Endothelial cell of umbilical vein (primary cell): ENCODE data around the gene ATP8A2.

Experiments
- FOS ChIP-seq: IDR thresholded peaks from 2 replicates; pipeline ENCODE4 v1.6.1; 2011; ENCODE audit warnings: mild to moderate bottlenecking, low read length, moderate library complexity, borderline replicate concordance; ENCODE audit not compliant: insufficient read depth
- GATA2 ChIP-seq: IDR thresholded peaks from 2 replicates; pipeline ENCODE4 v1.7.0; 2011; ENCODE audit warnings: low read depth, mild to moderate bottlenecking, moderate library complexity, mixed read lengths, low read length; ENCODE audit not compliant: insufficient read length, insufficient read depth
- JUN ChIP-seq: IDR thresholded peaks from 2 replicates; pipeline ENCODE4 v1.6.1; 2011; ENCODE audit warnings: borderline replicate concordance, low read depth; ENCODE audit not compliant: insufficient read length, insufficient read depth
- MAX ChIP-seq: IDR thresholded peaks from 2 replicates; pipeline ENCODE4 v1.6.1; 2011; ENCODE audit not compliant: insufficient read depth, insufficient read length
- MYC ChIP-seq: IDR thresholded peaks from one replicate; pipeline ENCODE4 v1.6.1; 2011; ENCODE audit warnings: mild to moderate bottlenecking, low read depth, low read length
- POLR2A ChIP-seq: IDR thresholded peaks from 2 replicates; pipeline ENCODE4 v1.6.1; 2012; ENCODE audit warnings: low read depth, mild to moderate bottlenecking, control low read depth, low read length
- POLR2AphosphoS5 ChIP-seq: IDR thresholded peaks from 2 replicates; pipeline ENCODE4 v1.6.1; 2012; ENCODE audit warnings: low read depth, mild to moderate bottlenecking, control low read depth, low read length, moderate library complexity; ENCODE audit not compliant: insufficient read depth
- TF ChIP-seq, protein P1 (sequence below), 2 donors: IDR thresholded peaks; 1 replicate in 1 of 2; 2 replicates in 1 of 2; pipeline ENCODE4 v1.5.1; 2011; ENCODE audit warnings: low read length in 2 of 2, mild to moderate bottlenecking in 2 of 2, moderate library complexity in 2 of 2, control low read depth in 1 of 2, inconsistent platforms in 1 of 2, low read depth in 1 of 2; ENCODE audit not compliant: insufficient read depth in 1 of 2; ENCODE audit errors: extremely low read depth in 1 of 2

- TF ChIP-seq, protein P1, sequence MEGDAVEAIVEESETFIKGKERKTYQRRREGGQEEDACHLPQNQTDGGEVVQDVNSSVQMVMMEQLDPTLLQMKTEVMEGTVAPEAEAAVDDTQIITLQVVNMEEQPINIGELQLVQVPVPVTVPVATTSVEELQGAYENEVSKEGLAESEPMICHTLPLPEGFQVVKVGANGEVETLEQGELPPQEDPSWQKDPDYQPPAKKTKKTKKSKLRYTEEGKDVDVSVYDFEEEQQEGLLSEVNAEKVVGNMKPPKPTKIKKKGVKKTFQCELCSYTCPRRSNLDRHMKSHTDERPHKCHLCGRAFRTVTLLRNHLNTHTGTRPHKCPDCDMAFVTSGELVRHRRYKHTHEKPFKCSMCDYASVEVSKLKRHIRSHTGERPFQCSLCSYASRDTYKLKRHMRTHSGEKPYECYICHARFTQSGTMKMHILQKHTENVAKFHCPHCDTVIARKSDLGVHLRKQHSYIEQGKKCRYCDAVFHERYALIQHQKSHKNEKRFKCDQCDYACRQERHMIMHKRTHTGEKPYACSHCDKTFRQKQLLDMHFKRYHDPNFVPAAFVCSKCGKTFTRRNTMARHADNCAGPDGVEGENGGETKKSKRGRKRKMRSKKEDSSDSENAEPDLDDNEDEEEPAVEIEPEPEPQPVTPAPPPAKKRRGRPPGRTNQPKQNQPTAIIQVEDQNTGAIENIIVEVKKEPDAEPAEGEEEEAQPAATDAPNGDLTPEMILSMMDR (IDR thresholded peaks at IDR 0.05; ENCODE audit: extremely low read depth in 1 of 2, insufficient read depth in 1 of 2, low read depth in 1 of 2, low read length in 2 of 2) = no peak
- TF ChIP-seq POLR2AphosphoS5 (no peak), POLR2A (no peak), JUN (no peak), GATA2 (no peak), FOS (no peak), MYC (no peak), MAX (no peak)
Measured at GRCh38 chr13:25988661-25989060, 616.9 kb downstream of the ATP8A2 start.
